Activated CD4-positive, alpha-beta T cell treated with anti-CD3 and anti-CD28 coated beads, Interleukin-10, Interleukin-2, amounts not matched to agents 100 ng/mL and 50 ng/mL, durations not matched to agents 16 hours and 8 hours (primary cell): ENCODE measurements around the gene WNT3A.

ENCODE experiments used
- DNase-seq: peaks from one replicate; pipeline ENCODE4 v3.0.0-alpha.2; 2020

Gene WNT3A

DNA sequence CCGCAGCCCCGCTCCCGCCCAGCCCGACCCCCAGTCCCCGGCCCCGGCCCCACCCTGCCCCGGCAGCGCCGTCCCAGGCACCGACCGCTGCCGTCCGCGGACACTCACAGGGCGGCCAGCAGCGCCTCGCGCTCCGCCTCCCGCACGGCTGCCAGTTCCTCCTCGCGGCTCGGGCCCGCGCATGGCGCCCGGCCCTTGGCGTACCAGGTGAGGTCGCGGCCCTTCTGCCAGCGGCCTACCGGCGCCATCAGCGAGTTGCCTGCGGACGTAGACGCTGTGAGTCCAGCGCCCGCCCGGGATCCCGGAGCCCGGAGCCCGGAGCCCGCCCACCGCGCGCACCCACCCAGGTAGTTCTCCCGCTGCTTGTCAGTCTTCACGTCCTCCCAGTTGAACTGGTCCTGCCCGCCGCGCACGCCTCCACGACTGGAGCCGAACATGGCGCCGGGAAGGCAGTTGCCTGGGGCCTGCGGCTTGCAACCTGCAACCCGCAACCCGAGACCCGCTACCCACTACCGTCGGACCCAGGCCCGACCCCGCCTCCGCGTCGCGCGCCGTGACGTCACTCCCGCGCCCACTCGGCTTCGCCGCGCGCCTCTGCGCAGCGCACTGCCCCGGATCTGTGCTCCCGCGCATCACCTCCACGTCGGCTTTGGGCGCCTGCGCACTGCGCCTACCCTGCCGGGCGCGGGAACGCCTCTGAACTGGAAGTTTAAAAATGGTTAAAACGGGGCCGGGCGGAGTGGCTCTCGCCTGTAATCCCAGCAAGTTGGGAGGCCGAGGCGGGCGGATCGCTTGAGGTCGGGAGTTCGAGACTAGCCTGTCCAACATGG, 96.2 kb downstream of the WNT3A start, which contains the start of gene C1orf35:
Gene C1orf35 (minus strand): TSS at position 535 of the 830 bp plus-strand sequence. CDS start 98 bp downstream, at position 437.
- peak; percentile 97 for DNase-seq

- no peak for DNase-seq
Observed at GRCh38 chr1:228104526-228105269, 97.9 kb downstream of the WNT3A start.

GRCh38 chr1:228105270-228105995, 98.6 kb downstream of the WNT3A start:
- DNase-seq = no peak

DNA sequence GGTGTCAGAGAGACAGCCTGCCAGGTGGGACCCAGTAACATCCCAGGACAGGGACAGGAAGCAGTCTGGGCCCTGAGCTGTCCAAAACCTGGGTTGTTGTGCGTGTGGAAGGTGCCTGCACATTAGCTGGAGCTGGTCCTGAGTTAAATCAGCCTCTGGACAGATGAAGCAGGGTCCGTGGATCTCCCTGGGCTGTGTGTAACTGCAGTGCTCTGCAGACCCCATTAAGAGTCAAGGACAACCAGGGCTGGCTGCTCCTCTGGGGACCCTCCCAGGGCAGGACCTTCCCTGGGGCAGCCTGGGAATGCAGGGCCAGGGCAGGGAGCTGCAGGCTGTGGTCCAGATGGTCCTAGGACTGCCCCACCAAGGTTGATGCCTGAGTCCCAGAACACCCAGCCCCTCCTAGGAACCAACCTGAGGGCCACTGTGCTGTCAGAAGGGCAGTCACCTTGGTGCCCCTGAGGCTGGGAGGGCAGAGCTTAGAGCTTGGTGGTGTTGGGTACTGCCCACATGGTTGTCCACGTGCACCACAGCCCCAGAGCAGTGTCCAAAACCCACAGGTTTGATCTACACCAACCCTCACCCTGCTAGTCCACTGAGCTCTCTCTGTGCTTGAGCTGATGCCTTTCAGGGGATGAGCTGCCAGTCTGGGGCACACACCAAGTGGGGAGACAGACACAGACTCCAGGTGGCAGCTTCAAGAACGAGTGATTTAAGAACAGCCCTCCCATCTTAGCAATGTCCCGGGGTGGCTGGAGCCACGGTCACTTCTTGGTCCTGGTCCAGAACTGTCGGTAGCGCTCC, 99.4 kb downstream of the WNT3A start:
- DNase-seq = no peak

GRCh38 chr1:228106800-228107054, 99.9 kb downstream of the WNT3A start:
- no peak for DNase-seq

GRCh38 chr1:228107636-228108035, 100.8 kb downstream of the WNT3A start:
- no peak for DNase-seq

- no peak for DNase-seq
Observed at GRCh38 chr1:228108055-228108690, 101.4 kb downstream of the WNT3A start.

DNA sequence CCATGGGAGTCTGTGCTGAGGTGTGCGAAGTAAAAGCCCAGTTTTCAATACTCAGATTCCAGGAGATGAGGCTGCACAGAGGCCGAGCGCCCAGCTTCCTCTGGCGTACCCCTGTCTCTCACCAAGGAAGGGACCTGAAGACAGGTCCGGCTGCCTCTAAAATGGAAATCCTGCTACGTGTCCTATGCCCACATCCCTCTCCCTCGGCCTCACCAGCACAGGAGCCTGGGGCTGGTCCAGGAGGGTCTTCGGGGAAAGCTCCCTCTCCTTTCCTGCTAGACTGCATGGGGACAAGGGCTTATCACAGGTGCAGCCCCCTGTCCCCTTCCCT, 101.9 kb downstream of the WNT3A start:
- no peak for DNase-seq

- DNase-seq = peak; percentile 98
Observed at GRCh38 chr1:228109073-228109961, 102.5 kb downstream of the WNT3A start, which contains the start of gene MRPL55. MRPL55 (minus strand) TSS chr1:228109299; CDS start chr1:228108260, 1,039 bp downstream.

GRCh38 chr1:228109962-228110488, 103.2 kb downstream of the WNT3A start:
- DNase-seq = no peak

GRCh38 chr1:228110556-228110955, 103.8 kb downstream of the WNT3A start:
- no peak for DNase-seq
